GM19397 (cell line): Measurements from ENCODE around the gene VSTM5.

ENCODE experiments used
- ATAC-seq: cut with Tn5 transposase; IDR thresholded peaks from one replicate; pipeline ENCODE4 v1.9.1; 2021; ENCODE audit warnings: mild to moderate bottlenecking, moderate library complexity; ENCODE audit not compliant: unreplicated experiment

Gene VSTM5

GRCh38 chr11:93843906-93844305, 6.5 kb downstream of the VSTM5 start:
- no peak for ATAC-seq

DNA sequence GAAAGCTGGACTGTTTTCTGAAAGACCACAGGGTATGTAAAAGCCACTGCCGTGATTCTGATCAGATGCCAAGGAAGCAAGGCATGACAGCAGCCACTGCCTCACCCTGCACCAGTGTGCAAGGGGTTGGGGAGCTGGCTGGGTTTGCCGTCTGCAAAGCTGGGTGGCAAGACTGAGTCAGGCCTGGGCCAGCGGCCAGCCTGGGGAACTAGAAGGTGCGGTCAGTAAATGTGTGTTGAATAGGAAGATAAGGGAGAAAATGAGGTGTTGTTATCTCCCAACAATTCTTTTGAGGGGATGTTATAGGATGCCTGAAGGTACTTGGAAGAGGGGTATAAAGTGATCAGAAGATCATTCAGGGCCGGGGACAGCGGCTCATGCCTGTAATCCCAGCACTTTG, 8.0 kb downstream of the VSTM5 start:
- no peak for ATAC-seq

GRCh38 chr11:93842034-93842433, 8.4 kb downstream of the VSTM5 start:
- ATAC-seq, result no peak

DNA sequence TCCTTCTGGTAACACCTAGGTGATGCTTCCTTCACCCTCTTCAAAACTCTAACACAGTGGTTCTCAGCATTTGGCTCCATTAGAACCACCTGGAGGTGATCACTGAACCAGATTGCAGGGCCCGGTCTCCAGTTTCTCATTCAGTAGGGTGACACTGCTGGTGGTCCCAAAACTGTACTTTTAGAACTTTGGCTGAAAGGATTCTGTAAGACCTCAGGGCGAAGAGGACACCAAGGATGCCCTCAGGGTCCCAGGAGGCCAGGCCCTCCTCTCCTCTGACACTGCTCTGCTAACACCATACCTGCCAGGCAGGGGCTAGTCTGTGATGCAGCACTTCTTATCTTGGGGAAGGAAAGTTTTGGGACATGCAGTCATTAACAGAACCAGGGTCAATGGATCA, 9.0 kb downstream of the VSTM5 start:
- no peak for ATAC-seq

- ATAC-seq, result no peak
Measured at GRCh38 chr11:93840981-93841380, 9.4 kb downstream of the VSTM5 start.

GRCh38 chr11:93840180-93840579, 10.2 kb downstream of the VSTM5 start:
- no peak for ATAC-seq

DNA sequence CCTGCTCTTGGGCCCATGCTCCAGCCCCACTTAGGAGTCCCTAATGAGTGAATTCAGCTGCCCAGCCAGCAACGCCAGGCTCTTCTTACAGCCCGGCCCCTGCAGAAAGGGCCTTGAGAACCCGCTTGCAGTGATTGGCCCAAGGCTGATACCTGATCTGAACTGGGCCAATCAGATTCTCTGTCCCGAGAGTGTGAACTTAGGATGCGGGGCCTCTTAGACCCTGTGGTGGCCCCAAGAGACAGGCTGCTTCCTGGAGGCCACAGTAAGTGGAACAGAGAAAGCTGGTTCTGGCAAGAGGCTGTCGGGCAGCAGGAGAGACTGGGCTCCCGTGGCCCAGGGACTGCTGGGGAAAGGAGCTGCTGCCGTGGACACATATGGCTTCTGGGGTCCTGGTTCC, 11.5 kb downstream of the VSTM5 start:
- no peak for ATAC-seq

GRCh38 chr11:93832780-93833179, 17.6 kb downstream of the VSTM5 start:
- no peak for ATAC-seq

DNA sequence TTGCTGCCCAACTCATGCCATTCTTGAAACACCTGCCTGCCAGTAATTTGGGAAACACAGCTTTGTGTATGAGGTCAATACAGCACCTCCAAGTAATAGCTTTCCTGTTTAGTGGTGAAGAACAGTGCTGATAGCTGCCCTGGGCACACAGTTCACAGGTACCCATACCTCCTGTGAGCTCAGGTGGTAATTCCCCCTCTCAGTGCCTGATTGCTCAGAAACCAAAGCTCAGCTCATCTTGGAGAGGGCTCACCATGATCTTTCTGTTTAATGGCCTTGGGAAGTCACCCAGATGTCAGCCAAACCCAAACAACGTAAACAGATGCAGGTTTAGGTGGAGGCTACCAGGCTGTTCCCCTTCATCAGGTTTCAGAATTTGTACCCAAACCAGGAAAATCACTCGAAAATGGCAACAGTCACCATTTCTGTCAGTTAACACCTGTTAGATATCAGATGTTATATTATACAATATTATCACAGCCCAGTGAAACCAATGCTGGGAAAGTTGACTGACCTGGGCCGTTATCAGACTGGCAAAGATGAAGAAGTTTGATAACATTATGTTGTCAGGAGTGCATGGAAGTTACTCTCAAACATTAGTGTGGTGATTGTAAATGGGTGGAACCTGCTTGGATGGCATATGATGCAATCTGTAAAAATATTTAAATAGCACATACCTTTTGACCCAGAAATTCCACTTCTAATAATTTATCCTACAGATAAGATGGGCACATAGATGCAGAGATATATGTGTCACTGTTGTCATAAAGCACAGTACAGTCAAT, 18.9 kb downstream of the VSTM5 start:
- ATAC-seq, result no peak

DNA sequence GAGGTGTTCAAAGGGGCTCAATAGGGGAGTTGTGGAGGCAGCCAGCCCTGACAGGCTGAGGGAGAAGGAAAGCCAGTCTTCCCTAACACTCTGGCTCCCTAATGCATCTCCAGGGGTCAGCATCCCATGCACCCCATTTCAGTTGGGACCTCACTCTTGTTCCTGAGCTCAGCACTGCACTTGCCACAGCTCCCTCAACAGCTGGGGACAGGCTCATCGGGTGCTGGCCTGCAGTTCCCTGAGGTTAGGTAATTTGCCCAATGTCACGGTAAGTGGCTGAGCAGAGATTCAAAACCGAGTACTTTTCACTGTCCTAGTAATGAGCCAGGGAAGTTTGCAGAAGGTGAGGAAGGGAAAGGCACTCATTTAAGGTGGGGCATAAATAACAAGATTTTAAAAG, 20.8 kb downstream of the VSTM5 start:
- no peak for ATAC-seq

GRCh38 chr11:93827363-93827762, 23.1 kb downstream of the VSTM5 start:
- no peak for ATAC-seq

DNA sequence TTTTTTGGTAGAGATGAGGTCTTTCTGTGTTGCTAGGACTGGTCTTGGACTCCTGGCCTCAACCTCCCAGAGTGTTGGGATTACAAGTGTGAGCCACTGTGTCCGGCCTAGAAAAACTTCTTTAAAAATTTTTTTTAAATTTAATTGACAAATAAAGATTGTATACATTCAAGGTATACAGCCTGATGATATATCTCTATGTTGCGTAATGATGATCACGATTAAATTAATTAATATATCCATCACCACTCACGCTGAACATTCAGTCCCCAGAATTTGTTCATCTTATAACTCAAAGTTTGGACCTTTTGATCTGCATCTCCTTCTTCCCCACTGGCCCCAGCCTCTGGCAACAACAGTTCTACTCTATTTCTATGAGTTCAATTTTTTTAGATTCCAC, 27.2 kb downstream of the VSTM5 start:
- no peak for ATAC-seq

- no peak for ATAC-seq
Measured at GRCh38 chr11:93822359-93822758, 28.1 kb downstream of the VSTM5 start.

DNA sequence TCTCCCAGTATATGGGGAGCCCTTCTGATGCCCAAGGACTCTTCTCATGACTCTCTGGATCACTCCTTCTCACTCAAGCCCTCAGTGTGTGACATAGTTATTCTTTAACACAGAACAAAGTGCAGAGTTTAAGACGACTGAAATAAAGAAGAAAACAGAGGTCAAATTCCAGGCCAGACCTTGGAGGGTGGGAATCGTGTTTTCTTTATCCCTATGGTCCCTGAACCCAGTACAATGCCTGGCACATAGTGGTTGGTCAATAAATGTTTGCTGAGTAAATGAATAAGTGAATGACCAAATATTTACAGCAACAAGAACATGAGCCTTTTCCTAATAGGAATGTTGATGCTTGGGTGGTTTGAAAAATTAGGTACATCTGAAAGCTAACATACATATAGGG, 28.8 kb downstream of the VSTM5 start:
- ATAC-seq, result no peak

GRCh38 chr11:93820847-93821246, 29.6 kb downstream of the VSTM5 start:
- ATAC-seq, result no peak

DNA sequence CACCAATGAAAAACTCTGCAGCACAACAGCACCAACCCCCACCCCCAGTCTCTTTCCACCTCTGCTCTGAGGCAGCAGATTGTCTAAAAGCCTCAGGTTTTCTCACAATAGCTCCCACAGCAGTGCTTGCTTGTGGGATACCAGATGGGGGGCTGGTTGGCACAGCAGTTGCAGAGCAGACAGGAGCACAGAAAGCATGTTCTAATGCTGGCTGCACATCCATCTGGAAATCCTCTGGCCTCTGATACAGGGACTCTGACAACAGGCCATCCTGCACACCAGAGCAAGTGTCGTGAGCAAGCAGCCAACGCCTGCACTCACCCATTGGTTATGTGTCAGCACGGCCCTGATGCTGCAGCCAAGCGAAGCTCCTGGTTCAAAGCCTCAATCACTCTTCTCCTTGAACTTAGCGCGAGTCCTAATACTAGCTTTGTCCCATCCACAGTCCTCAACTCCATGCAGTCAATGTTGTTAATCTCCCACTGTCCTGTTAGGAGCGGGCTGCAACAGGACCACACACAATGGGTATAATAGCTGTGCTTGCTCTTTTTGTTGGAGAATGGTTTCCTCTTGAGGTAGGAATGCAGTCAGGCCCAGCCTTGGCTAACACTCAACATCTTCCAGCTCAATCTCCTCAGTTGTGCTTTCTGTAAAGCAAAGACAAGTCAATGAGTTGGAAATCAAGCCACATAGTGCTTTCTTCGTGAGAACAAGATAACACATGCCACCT, 30.3 kb downstream of the VSTM5 start:
- ATAC-seq, result no peak

DNA sequence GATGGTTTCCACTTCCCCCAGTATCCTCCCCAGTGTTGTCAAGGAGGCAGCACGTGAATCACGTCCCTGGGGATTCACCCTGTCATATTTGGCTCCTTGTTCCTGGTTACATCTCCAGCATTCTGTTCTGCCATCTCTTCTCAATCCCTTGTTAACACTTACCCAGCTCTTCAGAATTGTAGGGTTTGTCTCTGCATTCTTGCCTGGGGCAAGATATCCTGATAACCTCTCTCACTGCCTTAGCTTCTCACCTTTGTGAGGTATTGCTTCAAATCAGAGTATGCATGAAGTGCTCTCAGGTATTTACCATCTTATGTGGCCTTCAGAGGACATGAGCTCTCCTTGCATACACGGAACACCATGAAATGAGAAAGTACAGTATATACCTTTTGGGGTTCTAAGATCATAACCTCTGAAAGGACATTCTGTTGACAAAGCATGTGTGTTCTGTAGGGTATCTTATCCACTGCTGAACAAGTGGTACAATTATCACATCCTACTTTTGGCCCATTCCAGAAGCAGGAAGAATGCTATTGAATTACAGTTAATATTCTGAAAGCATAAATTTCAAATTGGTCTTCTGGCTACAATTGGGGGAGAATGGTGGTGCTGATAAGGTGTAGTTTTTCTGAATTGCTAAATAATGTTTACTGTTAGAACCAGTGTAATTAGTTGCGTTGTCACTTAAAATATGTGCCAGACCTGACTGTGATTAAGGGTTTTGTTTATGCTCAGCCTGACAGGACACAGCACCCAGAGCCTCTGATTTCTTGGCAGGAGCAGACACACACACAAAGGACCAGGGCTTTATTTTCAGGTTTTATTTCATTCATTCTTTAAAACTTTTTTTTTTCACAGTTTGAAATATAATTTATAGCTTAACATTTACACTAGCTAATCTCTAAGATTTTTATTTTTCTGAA, 32.7 kb downstream of the VSTM5 start:
- no peak for ATAC-seq

DNA sequence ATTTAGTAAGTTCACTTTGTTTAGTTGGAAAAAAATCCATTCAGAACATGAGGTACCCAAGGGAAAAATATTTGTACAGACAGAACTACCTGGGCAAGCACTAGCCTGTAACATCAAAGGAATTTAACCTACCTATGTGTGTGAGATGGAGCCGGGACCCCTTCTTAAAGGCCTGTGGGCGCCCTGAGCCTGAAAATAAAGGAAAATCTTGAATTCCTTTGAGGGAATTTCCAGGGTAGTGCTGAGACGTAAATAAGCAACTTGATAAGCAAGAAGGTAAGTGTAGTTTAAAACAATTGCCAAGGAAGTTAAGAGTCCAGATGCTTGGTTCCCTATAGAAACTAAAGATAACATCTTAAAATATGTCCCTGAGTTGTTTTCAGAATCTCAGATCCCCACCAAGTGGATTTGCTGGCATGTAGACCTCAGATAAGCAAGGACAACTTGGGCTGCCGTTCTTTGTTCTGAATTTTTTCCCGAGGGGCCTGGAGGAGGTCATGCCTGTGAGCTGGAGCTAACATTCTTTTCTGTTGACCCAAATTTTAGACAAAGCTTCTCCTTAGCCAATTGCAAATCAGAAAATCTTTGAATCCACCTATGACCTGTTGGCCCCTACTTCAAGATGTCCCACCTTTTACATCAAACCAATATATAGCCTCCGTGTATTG, 35.3 kb downstream of the VSTM5 start:
- no peak for ATAC-seq

GRCh38 chr11:93813974-93814373, 36.4 kb downstream of the VSTM5 start:
- ATAC-seq, result no peak

GRCh38 chr11:93807980-93808379, 42.4 kb downstream of the VSTM5 start:
- ATAC-seq, result no peak

- no peak for ATAC-seq
Measured at GRCh38 chr11:93804879-93805278, 45.5 kb downstream of the VSTM5 start.
